Liver (tissue), 9 donors: Measurements from ENCODE around the gene FADS2. TPM values are rescaled to one million over a fixed set of nuclear protein-coding genes. Genes with fewer than 3 reads are reported as not detected.

Source experiments
- DNase-seq: peaks from one replicate; pipeline ENCODE4 v3.0.0-alpha.2; 2017; ENCODE audit warnings: low spot score
- H3K27ac ChIP-seq, 2 donors: one replicate each; pipeline ENCODE4 v1.7.0; 2013; ENCODE audit warnings: inconsistent platforms in 2 of 2, low read length in 2 of 2, control low read depth in 1 of 2, low read depth in 1 of 2, mild to moderate bottlenecking in 1 of 2
- H3K27me3 ChIP-seq, 4 donors: one replicate each; pipeline versions ENCODE4 v1.6.1 to v1.7.0; 2013; ENCODE audit warnings: low read length in 3 of 4, inconsistent platforms in 1 of 4, mild to moderate bottlenecking in 1 of 4, moderate library complexity in 1 of 4; ENCODE audit not compliant: control insufficient read depth in 4 of 4, insufficient read depth in 4 of 4
- H3K36me3 ChIP-seq, 4 donors: one replicate each; pipeline versions ENCODE4 v1.6.1 to v1.7.0; 2013; ENCODE audit warnings: low read length in 3 of 4, mild to moderate bottlenecking in 3 of 4, low read depth in 1 of 4, moderate library complexity in 1 of 4; ENCODE audit not compliant: control insufficient read depth in 4 of 4, insufficient read depth in 3 of 4
- H3K4me1 ChIP-seq, 4 donors: one replicate each; pipeline versions ENCODE4 v1.6.1 to v1.7.0; 2013; ENCODE audit warnings: low read length in 3 of 4, mild to moderate bottlenecking in 3 of 4, moderate library complexity in 1 of 4; ENCODE audit not compliant: control insufficient read depth in 4 of 4, insufficient read depth in 4 of 4
- H3K4me3 ChIP-seq, 3 donors: one replicate each; pipeline versions ENCODE4 v1.6.1 to v1.7.0; 2013; ENCODE audit warnings: low read length in 3 of 3, control low read depth in 1 of 3, low read depth in 1 of 3, mild to moderate bottlenecking in 1 of 3
- H3K9ac ChIP-seq, 2 donors: one replicate each; pipeline ENCODE4 v1.7.0; 2013; ENCODE audit warnings: low read length in 2 of 2, mild to moderate bottlenecking in 2 of 2, moderate library complexity in 2 of 2, control low read depth in 1 of 2, low read depth in 1 of 2
- H3K9me3 ChIP-seq, 4 donors: one replicate each; pipeline versions ENCODE4 v1.6.1 to v1.7.0; 2013; ENCODE audit warnings: low read length in 3 of 4; ENCODE audit not compliant: control insufficient read depth in 4 of 4
- CTCF ChIP-seq: fragments of 150-350 bp; IDR thresholded peaks from 2 replicates; pipeline ENCODE4 v1.5.1; 2017; ENCODE audit warnings: improper control_type of control experiment, low read depth, low read length; ENCODE audit not compliant: missing input control
- EGR1 ChIP-seq, 2 donors: IDR thresholded peaks; 2 replicates each; pipeline ENCODE4 v1.6.1; 2016 to 2018; ENCODE audit warnings: antibody characterized with exemption in 2 of 2, low read depth in 2 of 2
- GABPA ChIP-seq, 2 donors: IDR thresholded peaks in 1 of 2; conservative IDR thresholded peaks in 1 of 2; 2 replicates each; pipeline ENCODE4 v1.6.1; 2016; ENCODE audit warnings: antibody characterized with exemption in 2 of 2, mild to moderate bottlenecking in 1 of 2, moderate library complexity in 1 of 2
- HNF4A ChIP-seq, 2 donors: conservative IDR thresholded peaks; 2 replicates each; pipeline ENCODE4 v1.6.1; 2016; ENCODE audit warnings: antibody characterized with exemption in 2 of 2, mild to moderate bottlenecking in 2 of 2
- HNF4G ChIP-seq: IDR thresholded peaks from 2 replicates; pipeline ENCODE4 v1.6.1; 2016; ENCODE audit warnings: antibody characterized with exemption
- JUND ChIP-seq, 2 donors: IDR thresholded peaks; 2 replicates each; pipeline ENCODE4 v1.6.1; 2016; ENCODE audit warnings: antibody characterized with exemption in 2 of 2
- RAD21 ChIP-seq, 2 donors: IDR thresholded peaks; 2 replicates each; pipeline ENCODE4 v1.6.1; 2016; ENCODE audit warnings: antibody characterized with exemption in 2 of 2, mild to moderate bottlenecking in 2 of 2
- SP1 ChIP-seq: IDR thresholded peaks from 2 replicates; pipeline ENCODE4 v1.6.1; 2018; ENCODE audit warnings: antibody characterized with exemption, mild to moderate bottlenecking
- YY1 ChIP-seq: IDR thresholded peaks from 2 replicates; pipeline ENCODE4 v1.6.1; 2016; ENCODE audit warnings: antibody characterized with exemption, mild to moderate bottlenecking
- WGBS: extraction: QIAGEN DNeasy Blood & Tissue Kit; methylation state at CpG from one replicate; pipeline ENCODE4 v1.1.7; 2013; 5-methylcytosine and 5-hydroxymethylcytosine counted together
- polyA plus RNA-seq, 2 donors: library from polyadenylated mRNA; stranded (reverse) in 1 of 2; unstranded in 1 of 2; fragments of 200-250 nt in 1 of 2; fragments of >200 nt in 1 of 2; fragmentation: Nextera tagmentation in 1 of 2; extraction: Ambion mirVana in 1 of 2; gene quantifications; one replicate each; pipeline versions ENCODE4 v1.2.1 to v1.2.3, GENCODE V29; 2013 to 2015
- total RNA-seq, 2 donors: library from RNA; depleted of rRNA; stranded (reverse); fragments of >200 nt; gene quantifications; one replicate each; pipeline ENCODE4 v1.2.3, GENCODE V29; 2014
- TF ChIP-seq, protein P1 (sequence below): IDR thresholded peaks from 2 replicates; pipeline ENCODE4 v1.6.1; 2016; ENCODE audit warnings: antibody characterized with exemption
- TF ChIP-seq, protein P2 (sequence below): IDR thresholded peaks from 2 replicates; pipeline ENCODE4 v1.6.1; 2016; ENCODE audit warnings: antibody characterized with exemption
- TF ChIP-seq, protein P3 (sequence below): IDR thresholded peaks from 2 replicates; pipeline ENCODE4 v1.6.1; 2016; ENCODE audit warnings: antibody characterized with exemption
- TF ChIP-seq, protein P4 (sequence below): IDR thresholded peaks from 2 replicates; pipeline ENCODE4 v1.6.1; 2016; ENCODE audit warnings: antibody characterized with exemption, mild to moderate bottlenecking
- donor health status: healthy.
- donor health status: healthy.
- donor health status: healthy.
- donor health status: healthy.
- donor health status: healthy.

The FADS2 gene
- total and polyA plus RNA-seq, 4 donors: 2.8 to 281 (median 84.9) TPM

GRCh38 chr11:61901397-61901796 is 73.3 kb downstream of the FADS2 start:
- DNase-seq: no peak
- H3K4me3 ChIP-seq: no peak overlapping the region
- TF ChIP-seq RAD21 (IDR thresholded peaks at IDR 0.05) (peak in 1 of 2 donors; percentile 13), HNF4G (no peak)
- WGBS: 93% methylated on average over 10 of the region's 10 CpGs
- H3K27me3 ChIP-seq: no peaks in the 10 kb centered on the region
- H3K4me1 ChIP-seq: peaks cover 0 to 7% (median under 1%) of the 10 kb centered on the region in 4 donors
- H3K36me3 ChIP-seq: no peaks in the 10 kb centered on the region
- H3K9me3 ChIP-seq: no peaks in the 10 kb centered on the region
- no peak overlapping the region for H3K9ac ChIP-seq
- no peak overlapping the region for H3K27ac ChIP-seq

- Histone ChIP-seq H3K4me1 (peaks cover 0 to 7% (median under 1%) of the 10 kb centered on the region in 4 donors), H3K9me3 (no peaks in the 10 kb centered on the region), H3K36me3 (no peaks in the 10 kb centered on the region), H3K27ac (no peak overlapping the region), H3K27me3 (no peaks in the 10 kb centered on the region), H3K4me3 (no peak overlapping the region), H3K9ac (no peak overlapping the region)
- WGBS: 91% methylated on average over 11 of the region's 11 CpGs
- no peak for DNase-seq
- TF ChIP-seq HNF4G (no peak), SP1 (no peak), YY1 (no peak), EGR1 (IDR thresholded peaks at IDR 0.05; ENCODE audit: low read depth in 2 of 2) (no peak), CTCF (no peak)
- TF ChIP-seq, protein P1, sequence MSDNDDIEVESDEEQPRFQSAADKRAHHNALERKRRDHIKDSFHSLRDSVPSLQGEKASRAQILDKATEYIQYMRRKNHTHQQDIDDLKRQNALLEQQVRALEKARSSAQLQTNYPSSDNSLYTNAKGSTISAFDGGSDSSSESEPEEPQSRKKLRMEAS: no peak
- TF ChIP-seq, protein P2, sequence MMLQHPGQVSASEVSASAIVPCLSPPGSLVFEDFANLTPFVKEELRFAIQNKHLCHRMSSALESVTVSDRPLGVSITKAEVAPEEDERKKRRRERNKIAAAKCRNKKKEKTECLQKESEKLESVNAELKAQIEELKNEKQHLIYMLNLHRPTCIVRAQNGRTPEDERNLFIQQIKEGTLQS: no peak
- TF ChIP-seq, protein P3, sequence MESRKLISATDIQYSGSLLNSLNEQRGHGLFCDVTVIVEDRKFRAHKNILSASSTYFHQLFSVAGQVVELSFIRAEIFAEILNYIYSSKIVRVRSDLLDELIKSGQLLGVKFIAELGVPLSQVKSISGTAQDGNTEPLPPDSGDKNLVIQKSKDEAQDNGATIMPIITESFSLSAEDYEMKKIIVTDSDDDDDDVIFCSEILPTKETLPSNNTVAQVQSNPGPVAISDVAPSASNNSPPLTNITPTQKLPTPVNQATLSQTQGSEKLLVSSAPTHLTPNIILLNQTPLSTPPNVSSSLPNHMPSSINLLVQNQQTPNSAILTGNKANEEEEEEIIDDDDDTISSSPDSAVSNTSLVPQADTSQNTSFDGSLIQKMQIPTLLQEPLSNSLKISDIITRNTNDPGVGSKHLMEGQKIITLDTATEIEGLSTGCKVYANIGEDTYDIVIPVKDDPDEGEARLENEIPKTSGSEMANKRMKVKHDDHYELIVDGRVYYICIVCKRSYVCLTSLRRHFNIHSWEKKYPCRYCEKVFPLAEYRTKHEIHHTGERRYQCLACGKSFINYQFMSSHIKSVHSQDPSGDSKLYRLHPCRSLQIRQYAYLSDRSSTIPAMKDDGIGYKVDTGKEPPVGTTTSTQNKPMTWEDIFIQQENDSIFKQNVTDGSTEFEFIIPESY: no peak
Observed at GRCh38 chr11:61902313-61902712, 74.2 kb downstream of the FADS2 start.

DNA sequence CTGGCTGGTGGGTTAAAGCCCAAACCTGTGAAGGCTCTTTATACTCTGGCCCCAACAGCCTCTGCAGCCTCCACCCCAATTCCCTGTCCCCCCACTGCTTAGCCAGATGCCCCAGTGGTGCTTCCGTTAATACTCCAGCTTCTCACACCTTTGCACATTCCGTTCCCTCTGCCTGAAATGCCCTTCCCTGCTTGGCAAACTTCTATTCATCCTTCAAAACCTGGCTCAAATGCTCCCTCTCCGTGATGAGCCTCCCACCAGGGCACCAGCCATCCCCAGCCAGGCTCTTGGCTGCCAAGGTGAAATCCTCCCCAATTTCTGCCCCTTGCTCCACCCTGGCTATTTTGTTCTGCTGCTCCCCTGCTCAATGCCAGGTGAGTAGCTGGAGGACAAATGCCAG is 75.7 kb downstream of the FADS2 start:
- H3K9me3 ChIP-seq: no peaks in the 10 kb centered on the region
- H3K27ac ChIP-seq: no peak overlapping the region
- no peaks in the 10 kb centered on the region for H3K27me3 ChIP-seq
- H3K36me3 ChIP-seq: no peaks in the 10 kb centered on the region
- no peak overlapping the region for H3K9ac ChIP-seq
- no peak for DNase-seq
- peaks cover 0 to 9% (median under 1%) of the 10 kb centered on the region in 4 donors for H3K4me1 ChIP-seq
- WGBS: 92% methylated on average over 3 of the region's 3 CpGs
- TF ChIP-seq, protein P4, sequence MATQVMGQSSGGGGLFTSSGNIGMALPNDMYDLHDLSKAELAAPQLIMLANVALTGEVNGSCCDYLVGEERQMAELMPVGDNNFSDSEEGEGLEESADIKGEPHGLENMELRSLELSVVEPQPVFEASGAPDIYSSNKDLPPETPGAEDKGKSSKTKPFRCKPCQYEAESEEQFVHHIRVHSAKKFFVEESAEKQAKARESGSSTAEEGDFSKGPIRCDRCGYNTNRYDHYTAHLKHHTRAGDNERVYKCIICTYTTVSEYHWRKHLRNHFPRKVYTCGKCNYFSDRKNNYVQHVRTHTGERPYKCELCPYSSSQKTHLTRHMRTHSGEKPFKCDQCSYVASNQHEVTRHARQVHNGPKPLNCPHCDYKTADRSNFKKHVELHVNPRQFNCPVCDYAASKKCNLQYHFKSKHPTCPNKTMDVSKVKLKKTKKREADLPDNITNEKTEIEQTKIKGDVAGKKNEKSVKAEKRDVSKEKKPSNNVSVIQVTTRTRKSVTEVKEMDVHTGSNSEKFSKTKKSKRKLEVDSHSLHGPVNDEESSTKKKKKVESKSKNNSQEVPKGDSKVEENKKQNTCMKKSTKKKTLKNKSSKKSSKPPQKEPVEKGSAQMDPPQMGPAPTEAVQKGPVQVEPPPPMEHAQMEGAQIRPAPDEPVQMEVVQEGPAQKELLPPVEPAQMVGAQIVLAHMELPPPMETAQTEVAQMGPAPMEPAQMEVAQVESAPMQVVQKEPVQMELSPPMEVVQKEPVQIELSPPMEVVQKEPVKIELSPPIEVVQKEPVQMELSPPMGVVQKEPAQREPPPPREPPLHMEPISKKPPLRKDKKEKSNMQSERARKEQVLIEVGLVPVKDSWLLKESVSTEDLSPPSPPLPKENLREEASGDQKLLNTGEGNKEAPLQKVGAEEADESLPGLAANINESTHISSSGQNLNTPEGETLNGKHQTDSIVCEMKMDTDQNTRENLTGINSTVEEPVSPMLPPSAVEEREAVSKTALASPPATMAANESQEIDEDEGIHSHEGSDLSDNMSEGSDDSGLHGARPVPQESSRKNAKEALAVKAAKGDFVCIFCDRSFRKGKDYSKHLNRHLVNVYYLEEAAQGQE: no peak
- TF ChIP-seq JUND (IDR thresholded peaks at IDR 0.05) (no peak), HNF4A (conservative IDR thresholded peaks at IDR 0.05) (no peak), GABPA (IDR thresholded peaks at IDR 0.05 in 1 of 2, conservative IDR thresholded peaks at IDR 0.05 in 1 of 2) (no peak)
- TF ChIP-seq, protein P1: no peak
- peak overlapping the region in 1 of 3 donors; percentile 34 for H3K4me3 ChIP-seq
